LNCaP clone FGC (cell line): ENCODE results near the gene AHI1.

ENCODE experiments used
- DNase-seq: peaks from one replicate; pipeline ENCODE4 v3.0.0-alpha.2; 2011; ENCODE audit warnings: low read depth
- H3K4me3 ChIP-seq: 2 replicates; pipeline ENCODE4 v1.5.1; 2011; ENCODE audit warnings: mild to moderate bottlenecking, low read depth, low read length, control low read depth
- TF ChIP-seq, protein P1 (sequence below): IDR thresholded peaks from 2 replicates; pipeline ENCODE4 v1.5.1; 2012; ENCODE audit warnings: mild to moderate bottlenecking; ENCODE audit not compliant: control insufficient read depth, insufficient read depth; ENCODE audit errors: extremely low read depth

AHI1 gene

DNA sequence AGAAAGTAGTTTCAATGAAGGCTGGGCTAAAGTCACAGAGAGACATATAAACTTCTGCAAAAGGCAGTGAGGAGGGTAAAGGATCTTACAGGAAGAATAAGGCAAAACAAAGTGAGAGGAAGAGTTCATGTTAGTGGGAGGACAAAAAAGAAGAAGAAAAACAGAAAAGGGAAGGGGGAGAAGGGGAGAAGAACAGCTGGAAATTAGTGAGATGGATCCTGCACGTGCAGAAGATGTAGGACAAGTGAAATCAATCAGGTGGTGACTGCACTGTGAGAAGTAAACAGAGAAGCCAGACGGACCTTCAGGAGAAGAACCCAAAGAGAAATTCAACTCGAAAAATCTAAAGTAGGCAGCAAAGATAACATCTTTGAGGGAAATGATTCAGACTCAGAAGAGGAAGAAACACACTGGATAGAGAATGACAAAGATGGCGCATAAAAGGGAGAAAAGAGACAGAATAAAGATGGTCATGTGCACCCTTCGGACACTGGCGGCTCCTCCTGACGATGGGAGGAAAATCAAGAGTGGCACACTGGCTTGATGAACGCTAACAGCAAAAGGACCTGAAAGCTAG lies 210.5 kb downstream of the AHI1 start:
- no peak for DNase-seq
- TF ChIP-seq, protein P1, sequence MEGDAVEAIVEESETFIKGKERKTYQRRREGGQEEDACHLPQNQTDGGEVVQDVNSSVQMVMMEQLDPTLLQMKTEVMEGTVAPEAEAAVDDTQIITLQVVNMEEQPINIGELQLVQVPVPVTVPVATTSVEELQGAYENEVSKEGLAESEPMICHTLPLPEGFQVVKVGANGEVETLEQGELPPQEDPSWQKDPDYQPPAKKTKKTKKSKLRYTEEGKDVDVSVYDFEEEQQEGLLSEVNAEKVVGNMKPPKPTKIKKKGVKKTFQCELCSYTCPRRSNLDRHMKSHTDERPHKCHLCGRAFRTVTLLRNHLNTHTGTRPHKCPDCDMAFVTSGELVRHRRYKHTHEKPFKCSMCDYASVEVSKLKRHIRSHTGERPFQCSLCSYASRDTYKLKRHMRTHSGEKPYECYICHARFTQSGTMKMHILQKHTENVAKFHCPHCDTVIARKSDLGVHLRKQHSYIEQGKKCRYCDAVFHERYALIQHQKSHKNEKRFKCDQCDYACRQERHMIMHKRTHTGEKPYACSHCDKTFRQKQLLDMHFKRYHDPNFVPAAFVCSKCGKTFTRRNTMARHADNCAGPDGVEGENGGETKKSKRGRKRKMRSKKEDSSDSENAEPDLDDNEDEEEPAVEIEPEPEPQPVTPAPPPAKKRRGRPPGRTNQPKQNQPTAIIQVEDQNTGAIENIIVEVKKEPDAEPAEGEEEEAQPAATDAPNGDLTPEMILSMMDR: no peak

DNA sequence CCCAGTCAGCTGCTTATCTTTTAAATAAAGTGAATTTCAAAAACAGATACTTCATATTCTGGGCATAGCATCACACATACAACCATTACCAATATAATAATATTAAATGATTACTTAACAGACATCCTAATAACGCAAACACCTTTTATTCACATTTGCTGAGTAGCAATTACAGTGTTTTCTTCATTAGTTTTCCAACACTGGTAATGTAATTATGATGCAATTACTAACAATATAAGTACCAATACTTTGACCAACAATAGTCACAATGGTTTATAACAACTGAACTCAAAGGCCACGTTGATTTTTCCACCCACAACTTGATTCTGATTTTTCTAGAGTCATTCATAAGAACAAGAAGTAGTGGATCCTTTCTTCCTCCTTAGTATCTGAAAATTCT lies 212.4 kb downstream of the AHI1 start:
- H3K4me3 ChIP-seq: no peak overlapping the region
- no peak for DNase-seq
- TF ChIP-seq, protein P1: no peak

More for the DNA sequence above, 210.5 kb downstream of the AHI1 start:
- H3K4me3 ChIP-seq: no peak overlapping the region

DNA sequence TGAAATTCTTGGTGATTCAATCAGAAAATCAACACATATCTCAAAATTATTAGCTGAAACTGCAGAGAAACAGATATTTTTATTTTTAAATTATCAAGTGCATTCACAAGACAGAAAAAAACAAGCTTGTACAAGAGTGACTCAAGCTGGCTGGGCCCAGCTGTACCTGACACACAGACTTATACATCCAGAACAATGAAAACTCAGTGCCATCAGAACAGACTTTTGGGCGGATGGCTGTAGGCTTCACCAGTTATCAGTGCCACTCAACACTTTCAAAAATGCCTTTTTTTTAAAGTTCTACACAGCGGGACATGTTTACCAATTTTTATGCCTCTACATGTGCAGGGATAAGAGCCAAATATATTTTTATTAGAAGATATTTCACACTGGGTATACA lies 213.6 kb downstream of the AHI1 start:
- no peak overlapping the region for H3K4me3 ChIP-seq
- TF ChIP-seq, protein P1: no peak
- no peak for DNase-seq

DNA sequence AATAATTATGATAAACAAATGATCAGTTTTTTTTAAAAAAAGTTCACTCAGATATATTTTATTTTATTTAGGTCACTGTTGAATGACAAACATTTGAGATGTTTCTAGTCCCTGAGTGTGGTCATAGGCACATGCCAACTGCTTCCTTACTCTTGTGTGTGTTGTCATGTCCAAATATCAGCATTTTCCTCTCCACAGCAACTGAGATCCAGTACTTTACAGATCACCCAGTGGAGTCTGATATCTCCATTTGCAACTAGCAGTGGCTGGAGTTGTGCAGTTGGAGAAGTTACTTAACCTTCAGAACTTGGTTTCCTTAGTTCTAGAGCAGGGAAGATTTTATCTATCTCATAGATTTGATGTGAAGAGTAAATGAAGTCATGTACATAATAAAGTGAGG lies 215.1 kb downstream of the AHI1 start:
- TF ChIP-seq, protein P1: no peak
- no peak for DNase-seq
- H3K4me3 ChIP-seq: no peak overlapping the region

DNA sequence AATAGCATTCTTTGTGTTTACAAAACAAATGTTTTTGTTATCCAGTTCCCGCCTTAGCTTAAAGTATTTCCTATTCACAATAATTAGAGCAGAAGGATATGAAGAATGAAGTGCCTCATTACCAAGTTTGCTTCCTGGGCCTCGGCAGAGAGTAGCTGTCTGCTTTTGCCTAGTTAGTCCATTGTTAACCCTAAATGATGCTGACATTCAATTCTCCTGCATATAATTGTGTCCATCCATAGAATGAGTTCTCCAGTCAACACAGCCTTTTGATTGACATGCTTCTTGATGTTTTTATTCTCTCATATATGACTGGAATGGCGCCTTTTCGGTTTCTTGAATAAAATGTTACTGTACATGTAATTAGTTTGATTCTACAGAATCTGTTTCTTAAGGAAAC lies 215.6 kb downstream of the AHI1 start:
- DNase-seq: no peak
- no peak overlapping the region for H3K4me3 ChIP-seq
- TF ChIP-seq, protein P1: no peak

DNA sequence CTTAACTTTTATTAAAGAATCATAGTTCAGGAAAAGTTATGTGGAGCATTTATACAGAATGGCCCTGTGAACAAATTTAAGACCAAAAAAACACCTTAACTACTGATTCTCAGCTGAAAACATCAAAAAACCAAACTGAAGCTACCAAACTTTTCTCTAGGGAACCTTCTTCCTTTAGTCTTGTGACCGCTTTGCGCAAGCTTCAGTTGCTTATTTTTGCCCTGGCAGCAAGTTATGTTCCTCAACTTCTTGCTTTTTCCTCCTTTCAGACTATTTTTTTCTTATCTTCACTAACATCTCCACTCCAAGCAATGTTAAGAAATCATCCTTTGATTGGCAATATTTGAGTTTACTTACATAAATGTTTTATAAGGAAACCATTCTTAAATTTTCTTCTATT lies 216.3 kb downstream of the AHI1 start:
- TF ChIP-seq, protein P1: no peak
- H3K4me3 ChIP-seq: no peak overlapping the region
- no peak for DNase-seq
